K562 (cell line): ENCODE data around the gene STX3. TPM values are rescaled to one million over a fixed set of nuclear protein-coding genes. Genes with fewer than 3 reads are reported as not detected.
A peak's percentile ranks its signal among the peaks of the same experiment; 100 is the strongest.

Experiments
- CBFA2T2 ChIP-seq: fragments of 450-650 bp; conservative IDR thresholded peaks from 2 replicates; pipeline ENCODE4 v1.6.1; 2017; ENCODE audit warnings: mild to moderate bottlenecking
- CBFB ChIP-seq: sonication (generic); formaldehyde crosslinking; IDR thresholded peaks from 2 replicates; pipeline ENCODE4 v1.4.0; 2020; ENCODE audit warnings: mild to moderate bottlenecking, missing genetic modification reagents
- CHCHD3 ChIP-seq: fragments of 250-450 bp; sonication (Bioruptor Pico); IDR thresholded peaks from 2 replicates; pipeline ENCODE4 v2.1.2; 2022; ENCODE audit warnings: mild to moderate bottlenecking
- ETV1 ChIP-seq: fragments of 450-650 bp; conservative IDR thresholded peaks from 2 replicates; pipeline ENCODE4 v1.6.1; 2016; ENCODE audit warnings: missing genetic modification characterization, control low read depth, low read depth, missing compliant biosample characterization
- FOXP1 ChIP-seq: sonication (generic); formaldehyde crosslinking; IDR thresholded peaks from 2 replicates; pipeline ENCODE4 v1.8.0; 2022; ENCODE audit warnings: mild to moderate bottlenecking, missing genetic modification reagents
- HDAC6 ChIP-seq: IDR thresholded peaks from 2 replicates; pipeline ENCODE4 v1.6.1; 2012; ENCODE audit warnings: low read depth, mild to moderate bottlenecking, control low read depth, inconsistent platforms, low read length, moderate library complexity
- HINFP ChIP-seq: fragments of 450-650 bp; conservative IDR thresholded peaks from 2 replicates; pipeline ENCODE4 v1.6.1; 2016; ENCODE audit warnings: missing genetic modification characterization, low read depth, mild to moderate bottlenecking, control low read depth, missing compliant biosample characterization
- KDM2B ChIP-seq: fragments of 250-450 bp; sonication (Bioruptor Pico); IDR thresholded peaks from 2 replicates; pipeline ENCODE4 v1.8.0; 2021; ENCODE audit warnings: mild to moderate bottlenecking, moderate library complexity
- KLF16 ChIP-seq: IDR thresholded peaks from 2 replicates; pipeline ENCODE4 v1.6.1; 2016; ENCODE audit warnings: antibody characterized with exemption
- MTF1 ChIP-seq: fragments of 250-450 bp; sonication (Bioruptor Pico); IDR thresholded peaks from 2 replicates; pipeline ENCODE4 v1.9.0; 2021; ENCODE audit warnings: moderate library complexity, mild to moderate bottlenecking, inconsistent platforms, borderline replicate concordance
- PHF8 ChIP-seq: fragments of 200-600 bp; sonication (generic); IDR thresholded peaks from 2 replicates; pipeline ENCODE4 v1.6.1; 2012; ENCODE audit warnings: mixed run types, mild to moderate bottlenecking, inconsistent platforms, low read length, moderate library complexity, borderline replicate concordance
- SMAD2 ChIP-seq: fragments of 150-350 bp; IDR thresholded peaks from 2 replicates; pipeline ENCODE4 v1.6.1; 2014; ENCODE audit warnings: low read depth, mild to moderate bottlenecking, low read length
- TEAD1 ChIP-seq, 2 experiments: fragments of 450-650 bp in 1 of 2; sonication (generic) in 1 of 2; formaldehyde crosslinking; IDR thresholded peaks; 2 replicates each; pipeline versions ENCODE4 v1.4.0 to v1.8.0; 2020 to 2022; ENCODE audit warnings: mild to moderate bottlenecking in 2 of 2, missing genetic modification reagents in 1 of 2
- TFAM ChIP-seq: fragments of 250-450 bp; sonication (Bioruptor Pico); conservative IDR thresholded peaks from 2 replicates; pipeline ENCODE4 v1.5.0; 2021; ENCODE audit warnings: mild to moderate bottlenecking, moderate library complexity
- TRIM24 ChIP-seq, 2 experiments: fragments of 450-650 bp; IDR thresholded peaks; 2 replicates each; pipeline ENCODE4 v1.6.1; 2016
- UBTF ChIP-seq, 2 experiments: IDR thresholded peaks; 2 replicates each; pipeline ENCODE4 v1.6.1; 2012; ENCODE audit warnings: improper control_type of control experiment in 2 of 2, low read depth in 2 of 2, low read length in 2 of 2, borderline replicate concordance in 1 of 2
- ZNF143 ChIP-seq: sonication (generic); formaldehyde crosslinking; IDR thresholded peaks from 2 replicates; pipeline ENCODE4 v1.9.0; 2022; ENCODE audit warnings: mild to moderate bottlenecking, missing genetic modification reagents
- ZNF277 ChIP-seq: fragments of 250-450 bp; sonication (Bioruptor Pico); IDR thresholded peaks from 2 replicates; pipeline ENCODE4 v1.8.0; 2022; ENCODE audit warnings: inconsistent platforms, mild to moderate bottlenecking, moderate library complexity, borderline replicate concordance
- ZNF696 ChIP-seq: fragments of 250-450 bp; sonication (Bioruptor Pico); conservative IDR thresholded peaks from 2 replicates; pipeline ENCODE4 v1.4.0; 2020; ENCODE audit warnings: mild to moderate bottlenecking, moderate library complexity
- ZNF707 ChIP-seq: fragments of 250-450 bp; sonication (Bioruptor Pico); conservative IDR thresholded peaks from 2 replicates; pipeline ENCODE4 v1.8.0; 2022; ENCODE audit warnings: inconsistent platforms, mild to moderate bottlenecking, moderate library complexity
- ZNF740 ChIP-seq, 3 experiments: fragments of 200-800 bp in 1 of 3; sonication (Bioruptor generic) in 1 of 3; sonication (generic) in 1 of 3; formaldehyde crosslinking in 1 of 3; IDR thresholded peaks; 2 replicates each; pipeline versions ENCODE4 v1.6.1 to v1.8.0; 2016 to 2022; ENCODE audit warnings: mild to moderate bottlenecking in 2 of 3, missing compliant biosample characterization in 2 of 3, missing genetic modification characterization in 2 of 3, missing genetic modification reagents in 1 of 3
- polyA plus RNA-seq, 8 experiments: library from polyadenylated mRNA; depleted of rRNA in 4 of 8; stranded (reverse) in 5 of 8; unstranded in 3 of 8; fragments of >200 nt; fragmentation: Nextera tagmentation in 2 of 8; fragmentation: Illumina TruSeq in 1 of 8; extraction: Ambion mirVana in 2 of 8; extraction: Trizol in 1 of 8; gene quantifications; 2 replicates each; pipeline versions ENCODE4 v1.2.1 to v1.2.3, GENCODE V29; 2011 to 2014; ENCODE audit warnings: inconsistent platforms in 1 of 8, missing spikeins in 1 of 8
- total RNA-seq, 7 experiments: library from RNA; depleted of rRNA in 6 of 7; stranded (reverse); fragments of >200 nt in 6 of 7; fragmentation: Illumina TruSeq in 2 of 7; extraction: Trizol in 2 of 7; gene quantifications; 2 replicates each; pipeline versions ENCODE4 v1.2.1 to v1.2.3, GENCODE V29; 2011 to 2021; ENCODE audit warnings: low replicate concordance in 1 of 7

STX3 gene
- total and polyA plus RNA-seq, 9 of the 15 experiments (the other 6 are each of a cell fraction or from before 2014, with no cell fraction given) = 12.0 to 91.6 (median 48.7) TPM

GRCh38 chr11:59706518-59707285 lies 48.5 kb upstream of the STX3 start (continued):
- TF ChIP-seq HINFP (0 out of 2 replicates have a peak, but pooled peaks have one; percentile 1), UBTF (IDR thresholded peaks at IDR 0.05; ENCODE audit: borderline replicate concordance in 1 of 2, low read depth in 2 of 2, low read length in 2 of 2) (no peak), ETV1 (peak; percentile 93), CHCHD3 (no peak), ZNF707 (no peak), PHF8 (no peak), FOXP1 (CRISPR knock-in tag) (no peak), KDM2B (CRISPR knock-in tag) (no peak), ZNF143 (CRISPR knock-in tag) (no peak), TEAD1 (CRISPR knock-in tag; IDR thresholded peaks at IDR 0.05) (peak; percentile 94 to 97), ZNF277 (CRISPR knock-in tag) (no peak), CBFB (no peak), TFAM (CRISPR knock-in tag) (no peak), ZNF740 (CRISPR knock-in tag; IDR thresholded peaks at IDR 0.05) (no peak), ZNF740 (tag; IDR thresholded peaks at IDR 0.05) (no peak), ZNF696 (CRISPR knock-in tag) (no peak), KLF16 (peak; percentile 98), SMAD2 (no peak), TRIM24 (IDR thresholded peaks at IDR 0.05) (peak; percentile 98 to 99), MTF1 (CRISPR knock-in tag) (no peak), HDAC6 (no peak), CBFA2T2 (peak; percentile 99)
